Loucy (cell line): ENCODE results near the gene ARAP3.

ENCODE experiments used
- CTCF ChIP-seq: fragments of 200-600 bp; sonication (generic); conservative IDR thresholded peaks from 2 replicates; pipeline ENCODE4 v1.5.1; 2014; ENCODE audit warnings: mild to moderate bottlenecking, antibody characterized with exemption, low read length
- EZH2phosphoT487 ChIP-seq: fragments of 200-600 bp; IDR thresholded peaks from 2 replicates; pipeline ENCODE4 v1.6.1; 2018; ENCODE audit warnings: antibody characterized with exemption, mild to moderate bottlenecking, moderate library complexity, borderline replicate concordance

GRCh38 chr5:141707510-141707909 lies 25.5 kb upstream of the ARAP3 start:
- TF ChIP-seq CTCF (no peak), EZH2phosphoT487 (no peak)
